NCI-H2081 (cell line): Measurements from ENCODE around the gene PRKCA.
"Not testable (repeated sequence)": the region's sequence is repeated elsewhere in the genome, so short reads cannot be mapped to it uniquely, and the experiment has no call there.

Source experiments
- DNase-seq, 2 experiments: peaks; one replicate each; lab custom pipeline; 2025; lab: John Stamatoyannopoulos, UW

PRKCA gene

DNA sequence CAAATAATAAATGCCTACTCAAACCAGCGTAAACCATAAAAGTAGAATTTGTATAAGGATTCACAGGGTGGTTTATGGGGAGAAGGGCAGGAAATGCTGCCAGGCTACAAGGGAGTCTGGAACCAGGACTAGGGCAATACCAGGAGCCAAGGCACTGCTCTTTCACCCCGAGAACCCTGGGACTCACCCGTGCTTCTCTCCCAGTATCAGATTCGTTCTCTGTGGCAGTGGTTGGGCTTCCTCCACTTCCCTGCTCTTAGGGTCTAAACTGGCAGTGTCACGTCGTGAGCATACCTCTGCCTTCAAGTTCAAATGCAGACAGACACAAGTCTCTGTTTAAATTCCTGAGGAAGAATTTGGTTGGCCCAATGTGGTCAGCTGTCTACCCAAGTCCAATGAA is 49.3 kb downstream of the PRKCA start:
- no peak for DNase-seq

DNA sequence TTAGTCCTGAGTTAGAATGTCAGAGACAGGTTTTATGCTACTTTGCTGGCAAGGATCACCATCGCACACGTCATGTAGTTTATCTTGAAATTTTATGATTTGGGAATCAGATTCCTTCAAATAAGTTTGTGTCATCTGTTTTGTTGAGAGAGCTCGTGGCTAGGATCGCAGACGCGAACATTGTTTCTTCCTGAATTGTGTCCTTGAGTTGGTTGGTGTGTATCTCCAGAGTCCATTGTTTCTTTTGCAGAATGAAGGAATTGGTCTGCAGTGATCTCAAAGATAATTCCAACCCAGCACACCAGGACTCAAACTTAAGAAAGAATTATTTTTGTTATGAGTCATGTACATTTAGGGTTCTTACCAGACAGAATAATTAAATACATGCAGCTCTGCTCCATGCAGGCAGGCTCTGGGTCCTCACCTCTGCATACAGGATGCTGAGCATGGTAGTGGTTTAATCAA is 51.6 kb downstream of the PRKCA start:
- no peak for DNase-seq

DNA sequence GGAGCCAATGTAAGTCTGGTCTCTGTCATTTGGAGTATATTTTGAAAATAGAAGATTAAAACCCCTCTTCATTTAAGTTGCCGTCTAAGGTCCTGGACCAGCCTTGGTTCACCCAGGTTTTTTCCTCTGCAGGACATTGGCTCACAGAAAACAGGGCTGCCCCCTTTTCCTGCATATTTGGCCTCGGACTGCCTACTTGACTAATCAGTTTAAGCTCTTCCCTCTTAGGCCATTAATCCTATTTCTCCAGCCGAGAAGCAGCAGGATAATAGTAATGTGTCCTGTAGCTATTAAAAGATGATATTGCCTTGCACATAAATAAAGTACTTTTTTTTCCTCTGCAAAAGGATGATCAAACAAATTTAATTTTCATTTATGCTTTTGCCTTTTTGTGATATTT is 52.1 kb downstream of the PRKCA start:
- DNase-seq: no peak

- no peak for DNase-seq
Observed at GRCh38 chr17:66354981-66355380, 52.6 kb downstream of the PRKCA start.

- DNase-seq: no peak
Observed at GRCh38 chr17:66355510-66355909, 53.1 kb downstream of the PRKCA start.

DNA sequence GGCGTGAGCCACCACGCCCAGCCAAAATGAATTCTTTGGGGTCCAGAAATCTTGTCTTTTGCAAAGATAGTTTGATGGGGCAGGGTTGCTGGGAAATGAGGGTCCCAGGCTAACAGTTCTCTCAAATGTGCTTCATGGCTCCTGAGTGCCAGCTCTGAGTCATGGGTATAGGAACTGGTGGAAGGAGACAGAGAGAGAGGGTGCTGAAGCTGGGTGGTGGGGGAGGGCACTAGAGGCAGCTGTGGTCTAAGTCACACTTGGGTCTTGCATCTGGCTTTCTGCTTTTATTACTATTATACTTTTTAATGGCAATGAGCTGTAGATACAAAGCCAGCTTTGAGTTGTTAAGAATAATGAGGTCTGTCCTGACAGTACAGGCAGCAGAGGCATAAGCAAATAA is 54.6 kb downstream of the PRKCA start:
- no peak for DNase-seq

GRCh38 chr17:66359351-66359750 is 56.9 kb downstream of the PRKCA start:
- DNase-seq: no peak

DNA sequence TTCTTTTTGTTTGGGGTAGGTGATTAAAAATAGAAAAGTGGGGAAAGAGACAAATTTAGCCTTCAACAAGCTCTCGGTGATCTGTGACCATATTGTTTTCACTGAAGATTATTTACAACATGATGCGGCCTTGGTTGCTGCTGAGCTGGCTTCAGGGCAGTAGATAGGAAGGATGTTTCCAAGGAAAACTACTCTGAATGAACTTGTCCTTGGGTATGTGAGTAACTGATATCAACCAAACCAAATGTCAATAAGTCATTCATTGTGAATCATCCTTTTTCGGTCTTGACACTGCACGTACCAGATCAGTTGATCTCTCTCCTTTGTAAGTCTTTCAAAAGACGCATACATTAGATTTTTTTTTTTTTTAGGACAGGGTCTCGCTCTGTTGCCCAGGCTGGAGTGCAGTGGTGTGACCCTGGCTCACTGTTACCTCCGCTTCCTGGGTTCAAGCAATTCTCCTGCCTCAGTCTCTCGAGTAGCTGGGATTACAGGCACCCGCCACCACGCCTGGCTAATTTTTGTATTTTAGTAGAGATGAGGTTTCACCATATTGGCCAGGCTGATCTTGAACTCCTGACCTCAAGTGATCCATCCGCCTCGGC is 58.6 kb downstream of the PRKCA start:
- DNase-seq: not testable (repeated sequence)

DNA sequence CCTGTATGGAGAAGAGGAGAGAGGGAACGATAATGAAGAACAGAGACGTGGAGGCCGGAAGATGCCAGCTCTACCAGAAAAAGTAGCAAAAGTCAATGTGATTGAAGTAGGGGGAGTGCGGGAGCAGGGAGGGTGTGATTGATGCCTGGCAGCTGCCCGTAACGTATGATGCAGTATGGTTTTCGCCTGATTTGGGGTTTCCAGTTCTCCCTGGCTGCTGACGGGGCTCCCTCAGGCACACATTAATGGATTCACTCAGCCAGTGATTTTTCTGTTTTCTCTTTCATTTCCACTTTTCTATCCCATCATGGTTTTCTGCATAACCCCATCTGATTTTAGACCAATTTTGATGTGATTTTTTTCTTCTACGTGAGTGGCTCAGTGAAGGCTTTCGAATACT is 62.1 kb downstream of the PRKCA start:
- no peak for DNase-seq

- DNase-seq: no peak
Observed at GRCh38 chr17:66364990-66365490, 62.6 kb downstream of the PRKCA start.

DNA sequence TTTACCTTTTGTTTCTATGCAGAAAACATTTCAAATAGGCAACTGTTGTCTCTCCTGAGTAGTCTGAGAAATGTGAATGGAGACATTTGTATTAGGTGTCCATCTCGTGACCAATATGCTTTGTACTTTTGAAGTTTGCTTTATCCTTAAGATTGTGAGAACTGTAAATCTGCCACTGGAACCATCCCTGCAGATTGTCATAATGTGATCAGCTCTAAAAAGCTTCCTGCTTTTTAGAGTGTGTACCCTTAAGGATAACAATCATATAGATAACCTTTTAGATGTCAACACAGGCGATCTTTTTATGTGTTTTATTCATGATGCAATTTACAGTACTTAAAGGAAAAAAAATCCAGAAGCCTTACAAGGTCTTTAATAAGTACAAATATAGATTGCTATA is 63.5 kb downstream of the PRKCA start:
- DNase-seq: no peak

DNA sequence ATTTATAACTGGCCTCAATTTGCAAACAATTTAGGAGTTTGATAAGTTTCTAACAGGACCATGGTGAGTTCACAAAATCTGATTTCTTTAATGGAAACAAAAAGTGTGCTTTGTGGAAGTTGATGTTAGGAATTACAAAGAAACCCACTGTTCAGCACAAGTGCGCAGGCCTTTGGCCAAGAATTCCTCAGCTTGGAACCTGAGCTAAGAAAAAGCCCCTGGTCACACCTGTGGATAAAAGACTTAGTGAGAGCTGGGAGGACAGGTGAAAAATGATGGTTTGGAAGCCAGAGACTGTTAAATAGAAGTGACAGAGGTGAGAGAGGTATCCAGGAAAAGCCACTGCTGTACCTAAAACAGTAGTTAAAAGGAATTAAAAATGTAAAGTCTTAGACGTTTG is 64.7 kb downstream of the PRKCA start:
- DNase-seq: no peak

GRCh38 chr17:66369830-66370229 is 67.4 kb downstream of the PRKCA start:
- DNase-seq: no peak

DNA sequence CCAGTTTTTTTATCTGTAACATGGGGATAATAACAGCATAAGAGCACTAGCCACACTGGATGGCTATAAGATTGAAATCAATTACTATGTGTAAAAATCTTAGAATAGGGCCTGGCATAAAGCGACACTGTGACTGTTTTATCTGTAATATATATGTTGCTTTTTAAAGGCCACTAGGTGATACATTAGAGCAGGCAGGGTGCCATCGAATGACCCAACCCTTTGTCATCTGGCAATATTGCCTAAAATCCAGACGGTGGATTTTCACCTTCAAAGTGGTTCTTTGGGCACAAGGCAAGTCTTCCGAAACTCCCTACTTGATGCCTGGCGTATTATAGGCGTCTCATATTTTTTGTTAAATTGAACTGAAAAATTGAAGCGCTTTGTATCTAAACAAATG is 69.1 kb downstream of the PRKCA start:
- DNase-seq: no peak

GRCh38 chr17:66372182-66372581 is 69.8 kb downstream of the PRKCA start:
- no peak for DNase-seq

DNA sequence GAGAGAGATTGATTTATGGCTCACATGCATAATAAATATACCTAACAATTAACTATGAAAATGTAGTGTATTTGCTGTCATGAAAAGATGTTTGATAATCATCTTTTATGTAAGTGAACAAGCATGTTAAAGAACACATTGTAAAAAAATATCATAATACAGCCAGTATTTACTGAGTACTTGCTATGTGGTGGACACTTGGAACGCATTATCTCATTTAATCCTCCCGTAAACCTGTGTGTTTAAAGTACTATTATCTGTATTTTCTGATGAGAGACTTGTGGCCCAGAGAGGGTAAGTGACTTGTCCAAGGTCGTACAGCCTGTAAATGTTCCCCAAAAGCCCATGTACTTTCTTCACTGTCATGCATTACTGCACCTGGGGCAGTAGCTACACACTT is 70.7 kb downstream of the PRKCA start:
- no peak for DNase-seq

DNA sequence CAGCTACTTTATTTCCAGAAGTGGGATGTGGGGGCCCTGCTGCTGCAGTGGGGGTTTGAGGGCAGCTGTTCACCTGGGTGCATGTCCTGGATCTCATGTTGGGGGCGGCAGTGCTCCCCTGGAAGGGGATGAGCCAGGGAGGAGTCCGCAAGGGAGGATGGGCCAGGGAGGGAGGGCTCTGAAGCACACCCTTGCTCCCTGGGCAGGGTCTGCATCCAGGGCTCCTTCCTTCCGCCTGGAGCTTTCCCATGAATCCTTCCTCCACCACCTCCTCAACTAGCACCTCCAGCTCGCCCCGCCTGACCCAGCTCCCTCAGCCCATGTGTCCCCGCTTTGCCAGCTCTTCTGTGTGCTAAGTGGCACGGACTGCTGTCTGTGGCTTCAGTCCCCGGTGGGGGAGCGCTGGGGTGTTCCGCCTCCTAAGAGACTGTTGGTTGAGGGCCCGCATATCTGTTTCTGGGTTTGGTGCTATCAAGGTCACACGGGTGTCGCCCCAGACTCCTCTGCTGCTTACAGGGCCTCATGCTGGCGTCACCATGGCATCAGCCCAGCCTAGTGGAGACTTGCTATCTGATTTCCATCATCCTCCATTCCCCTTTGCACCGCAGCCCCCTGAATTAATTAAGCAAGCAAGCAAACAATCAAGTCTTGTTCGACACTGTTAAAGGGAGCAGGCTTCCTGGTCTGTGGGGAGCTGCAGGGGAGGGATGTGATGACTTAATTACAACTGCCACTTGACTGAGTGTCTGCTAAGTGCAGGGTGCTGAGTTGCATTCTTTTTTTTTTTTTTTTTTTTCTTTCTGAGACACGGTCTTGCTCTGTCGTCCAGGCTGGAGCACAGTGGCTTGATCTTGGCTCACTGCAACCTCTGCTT is 71.8 kb downstream of the PRKCA start:
- peak; percentile 75 to 89 for DNase-seq

DNA sequence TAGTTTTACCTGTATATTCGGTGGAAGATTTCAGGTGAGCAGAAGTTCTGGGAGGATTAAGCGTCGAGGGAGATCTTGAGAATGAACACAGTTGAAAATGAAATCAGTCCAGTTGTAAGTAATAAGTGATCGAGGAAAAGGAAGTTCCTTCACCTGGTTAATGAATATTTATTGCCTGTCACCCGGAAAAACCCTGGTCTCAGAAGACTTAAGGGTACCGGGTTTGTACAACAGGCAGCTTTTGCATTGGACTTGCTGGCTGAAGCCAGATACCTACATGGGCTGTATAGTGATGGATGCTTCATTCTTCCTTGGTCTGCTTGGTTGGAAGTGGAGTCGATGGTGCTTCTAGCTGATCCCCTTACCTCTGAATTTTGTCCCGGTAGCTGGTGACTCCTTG is 72.7 kb downstream of the PRKCA start:
- DNase-seq: no peak

- no peak for DNase-seq
Observed at GRCh38 chr17:66378296-66378695, 75.9 kb downstream of the PRKCA start.

DNA sequence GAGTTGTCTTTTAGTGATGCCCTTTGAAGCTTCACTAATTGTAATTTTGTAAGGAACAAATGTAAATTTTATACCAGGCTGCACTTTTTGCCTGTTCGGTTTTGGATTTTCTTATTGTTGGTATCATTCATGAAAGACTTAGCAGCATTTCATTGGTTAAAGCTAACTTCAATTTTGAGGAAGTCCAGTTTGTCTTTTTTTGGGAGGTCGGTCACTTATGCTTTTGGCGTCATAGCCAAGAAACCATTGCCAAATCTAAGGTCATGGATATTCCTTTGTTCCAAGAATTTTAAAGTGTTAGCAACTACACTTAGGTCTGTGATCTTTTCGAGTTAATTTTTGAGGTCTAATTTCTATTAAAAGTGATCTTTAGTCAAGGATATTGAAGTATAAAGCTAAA is 77.1 kb downstream of the PRKCA start:
- DNase-seq: no peak

DNA sequence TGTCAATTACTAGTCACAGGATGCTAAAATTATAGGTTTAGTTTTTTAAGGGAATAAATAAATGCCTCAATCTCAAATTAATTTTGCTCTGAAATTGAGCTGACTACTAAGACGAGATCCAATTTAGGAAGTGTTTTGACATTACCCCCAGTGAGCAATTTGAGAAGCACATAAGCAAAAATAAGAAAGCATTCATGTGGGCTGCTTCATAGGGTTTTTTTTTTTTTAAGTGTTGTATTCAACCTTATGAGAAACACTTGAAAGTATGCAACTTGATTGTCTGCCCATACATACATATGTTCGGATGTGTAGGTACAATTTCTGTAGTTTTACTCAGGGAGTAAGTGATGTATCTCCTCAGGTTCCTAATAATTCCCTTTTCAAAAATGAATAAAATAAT is 77.6 kb downstream of the PRKCA start:
- no peak for DNase-seq

DNA sequence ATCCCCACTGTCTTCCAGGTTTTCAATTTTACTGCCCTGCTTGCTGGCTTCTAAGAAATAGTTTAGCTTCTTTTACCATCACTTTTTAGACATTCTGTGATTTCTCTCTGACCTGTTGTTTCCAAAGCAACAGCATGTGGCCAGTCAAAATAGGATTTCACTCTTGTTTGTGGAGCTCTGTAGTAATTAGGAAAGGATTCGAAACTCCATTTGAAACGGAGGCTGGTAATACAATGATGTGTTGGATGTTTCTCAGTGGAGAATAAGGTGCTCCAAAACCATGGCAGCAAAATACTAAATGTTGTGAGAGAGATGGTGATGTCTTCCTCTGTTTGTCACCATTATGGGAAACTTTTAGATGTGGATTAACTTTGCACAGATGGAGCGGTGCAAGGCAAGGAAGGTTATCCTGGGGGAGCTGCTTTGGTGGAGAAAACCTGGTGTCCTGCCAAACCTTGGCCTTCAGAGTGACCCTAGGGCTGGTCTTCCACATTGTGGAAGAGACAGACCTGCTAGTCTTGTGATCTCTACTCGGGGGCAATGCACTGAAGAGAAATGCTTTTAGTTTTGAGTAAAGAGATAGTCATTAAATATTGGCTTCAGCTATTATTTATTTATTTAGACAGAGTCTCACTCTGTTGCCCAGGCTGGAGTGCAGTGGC is 79.4 kb downstream of the PRKCA start:
- no peak for DNase-seq

GRCh38 chr17:66383333-66383732 is 80.9 kb downstream of the PRKCA start:
- DNase-seq: no peak
